Body of pancreas (tissue), 4 donors: Measurements from ENCODE around the gene DUSP16.

Experiments
- CTCF ChIP-seq, 7 experiments: fragments of 450-650 bp in 4 of 7; fragments of 200-600 bp in 3 of 7; sonication (generic) in 3 of 7; IDR thresholded peaks; one replicate each; pipeline ENCODE4 v1.5.1; 2016 to 2019; ENCODE audit warnings: antibody characterized with exemption in 7 of 7
- POLR2A ChIP-seq, 3 donors: fragments of 450-650 bp; IDR thresholded peaks; one replicate each; pipeline ENCODE4 v1.6.1; 2016; ENCODE audit warnings: antibody characterized with exemption in 3 of 3, mild to moderate bottlenecking in 2 of 3

DNA sequence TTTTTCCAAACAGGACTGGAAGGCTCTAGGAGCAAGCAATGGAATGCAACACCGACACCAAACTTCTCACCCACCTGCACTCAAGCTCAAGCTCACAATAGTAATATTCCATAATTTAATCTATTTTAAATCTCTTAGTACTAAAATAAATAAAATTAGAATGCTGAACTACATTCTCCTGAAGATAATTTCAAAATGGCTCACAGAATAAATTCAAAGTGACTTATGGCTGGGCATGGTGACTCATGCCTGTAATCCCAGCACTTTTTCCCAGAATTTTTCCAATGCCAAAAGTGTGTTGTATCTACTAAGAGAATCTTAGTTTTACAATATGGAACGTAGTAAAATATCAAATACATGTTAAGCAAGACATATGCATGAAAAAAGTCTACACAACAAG is 31.5 kb downstream of the DUSP16 start:
- TF ChIP-seq CTCF (IDR thresholded peaks at IDR 0.05): no peak
- TF ChIP-seq POLR2A (IDR thresholded peaks at IDR 0.05): no peak
